Forelimb muscle (tissue), 1 donor: ENCODE measurements around the gene CYP20A1. TPM values are rescaled to one million over a fixed set of nuclear protein-coding genes. Genes with fewer than 3 reads are reported as not detected.

Source experiments
- polyA plus RNA-seq: library from polyadenylated mRNA; unstranded; fragments of 120-200 nt; gene quantifications from one replicate; pipeline ENCODE4 v1.2.1, GENCODE V29; 2013; ENCODE audit not compliant: insufficient read length

Gene CYP20A1
- polyA plus RNA-seq, 1 donor, result 12.9 TPM

Other genes with a start within 250 kb of the CYP20A1 start
- 5.7 TPM for gene NBEAL1, start 224.1 kb upstream of the CYP20A1 start, polyA plus RNA-seq
- gene ABI2, start 89.4 kb downstream of the CYP20A1 start, polyA plus RNA-seq, result 40.7 TPM